ENCODE results near the gene THAP8. TPM values are rescaled to one million over a fixed set of nuclear protein-coding genes. Genes with fewer than 3 reads are reported as not detected.

Gene THAP8
- total RNA-seq, 6 experiments from 2014 or later: 5.2 to 6.4 (median 5.5) TPM

- peak within 1 kb of the TSS; percentile 69 for H3K27ac Mint-ChIP-seq
- no peaks in the 10 kb centered on the region for H3K27me3 Mint-ChIP-seq (ENCODE audit: insufficient read depth)
- H3K4me1 Mint-ChIP-seq (ENCODE audit: low read depth): peaks cover 30% of the 10 kb centered on the region
- no peaks in the 10 kb centered on the region for H3K9me3 Mint-ChIP-seq
- peak within 1 kb of the TSS; percentile 88 for H3K4me3 Mint-ChIP-seq
- peaks cover 19% of the 10 kb centered on the region for H3K36me3 Mint-ChIP-seq (ENCODE audit: low read depth)
- TF ChIP-seq CTCF (IDR thresholded peaks at IDR 0.05): peak; percentile 47
- peak; percentile 44 for DNase-seq
Observed at GRCh38 chr19:36032251-36033104, 21.6 kb downstream of the THAP8 start, which contains the start of gene CLIP3. CLIP3 (minus strand) TSS chr19:36032873; CDS start chr19:36032357, 516 bp downstream.

GRCh38 chr19:36031308-36031707 lies 22.8 kb downstream of the THAP8 start:
- H3K27me3 Mint-ChIP-seq (ENCODE audit: insufficient read depth): no peaks in the 10 kb centered on the region
- peak overlapping the region; percentile 36; the same call in 1 of the 2 replicates for H3K4me3 Mint-ChIP-seq
- peaks cover 30% of the 10 kb centered on the region for H3K4me1 Mint-ChIP-seq (ENCODE audit: low read depth)
- no peak for DNase-seq
- H3K36me3 Mint-ChIP-seq (ENCODE audit: low read depth): peaks cover 25% of the 10 kb centered on the region
- H3K27ac Mint-ChIP-seq: no peak overlapping the region
- TF ChIP-seq CTCF (IDR thresholded peaks at IDR 0.05): no peak
- H3K9me3 Mint-ChIP-seq: no peaks in the 10 kb centered on the region

GRCh38 chr19:36030264-36031148 lies 23.6 kb downstream of the THAP8 start:
- Mint-ChIP-seq H3K4me1 (ENCODE audit: low read depth) (peaks cover 30% of the 10 kb centered on the region), H3K9me3 (no peaks in the 10 kb centered on the region), H3K27ac (no peak overlapping the region; the same call in 1 of the 2 replicates), H3K36me3 (ENCODE audit: low read depth) (peaks cover 30% of the 10 kb centered on the region), H3K4me3 (no peak overlapping the region), H3K27me3 (ENCODE audit: insufficient read depth) (0 out of 2 replicates have a peak, but pooled peaks cover under 1% of the 10 kb centered on the region)
- TF ChIP-seq CTCF (IDR thresholded peaks at IDR 0.05): peak; percentile 50
- DNase-seq: peak; percentile 16

- 0 out of 2 replicates have a peak, but pooled peaks cover 1% of the 10 kb centered on the region for H3K27me3 Mint-ChIP-seq (ENCODE audit: insufficient read depth)
- no peak for TF ChIP-seq CTCF (IDR thresholded peaks at IDR 0.05)
- H3K9me3 Mint-ChIP-seq: no peaks in the 10 kb centered on the region
- H3K27ac Mint-ChIP-seq: no peak overlapping the region; the same call in 1 of the 2 replicates
- DNase-seq: no peak
- peaks cover 36% of the 10 kb centered on the region for H3K36me3 Mint-ChIP-seq (ENCODE audit: low read depth)
- H3K4me3 Mint-ChIP-seq: no peak overlapping the region
- H3K4me1 Mint-ChIP-seq (ENCODE audit: low read depth): peaks cover 25% of the 10 kb centered on the region
Observed at GRCh38 chr19:36028313-36029041, 25.6 kb downstream of the THAP8 start.

GRCh38 chr19:36027696-36028095 lies 26.4 kb downstream of the THAP8 start:
- Mint-ChIP-seq H3K4me3 (no peak overlapping the region), H3K9me3 (no peaks in the 10 kb centered on the region), H3K27me3 (ENCODE audit: insufficient read depth) (0 out of 2 replicates have a peak, but pooled peaks cover 1% of the 10 kb centered on the region), H3K27ac (no peak overlapping the region), H3K4me1 (ENCODE audit: low read depth) (peaks cover 19% of the 10 kb centered on the region), H3K36me3 (ENCODE audit: low read depth) (peaks cover 40% of the 10 kb centered on the region)
- DNase-seq: no peak
- no peak for TF ChIP-seq CTCF (IDR thresholded peaks at IDR 0.05)

Data from HFFc6 (cell line).